ENCODE results near the gene ZNF451.

ZNF451 gene

GRCh38 chr6:57207872-57208271, 117.9 kb downstream of the ZNF451 start:
- DNase-seq (ENCODE audit: low read depth), result no peak

GRCh38 chr6:57209030-57209429, 119.0 kb downstream of the ZNF451 start:
- no peak for DNase-seq (ENCODE audit: low read depth)

GRCh38 chr6:57210060-57210459, 120.1 kb downstream of the ZNF451 start:
- no peak for DNase-seq (ENCODE audit: low read depth)

- DNase-seq (ENCODE audit: low read depth), result no peak
Measured at GRCh38 chr6:57215260-57215659, 125.3 kb downstream of the ZNF451 start.

- DNase-seq (ENCODE audit: low read depth), result no peak
Measured at GRCh38 chr6:57216235-57217101, 126.5 kb downstream of the ZNF451 start.

GRCh38 chr6:57217270-57217669, 127.3 kb downstream of the ZNF451 start:
- no peak for DNase-seq (ENCODE audit: low read depth)

Data from stimulated activated CD8-positive, alpha-beta memory T cell treated with anti-CD3 and anti-CD28 coated beads, Interleukin-7, amount 100 ng/mL, for 24 hours (primary cell).